ENCODE results near the gene ELL. TPM values are rescaled to one million over a fixed set of nuclear protein-coding genes. Genes with fewer than 3 reads are reported as not detected.

ELL gene
- total RNA-seq, 1 experiment from 2014 or later = 22.9 TPM

- BruUV-seq (replicated peaks) = no TSS peak
- Histone ChIP-seq H3K9me2 (ENCODE audit: insufficient read depth) (no peaks in the 10 kb centered on the region), H3K36me3 (ENCODE audit: control insufficient read depth in 1 of 2, insufficient read depth in 2 of 2, low read length in 2 of 2) (no peaks in the 10 kb centered on the region), H3K9me3 (ENCODE audit: control insufficient read depth in 1 of 2, insufficient read depth in 1 of 2, low read depth in 1 of 2, low read length in 2 of 2) (no peaks in the 10 kb centered on the region), H3K27ac (ENCODE audit: low read depth, low read length) (no peak overlapping the region), H3K4me1 (ENCODE audit: control insufficient read depth in 1 of 2, insufficient read depth in 2 of 2, low read length in 2 of 2) (peaks cover 18 to 34% of the 10 kb centered on the region in 2 experiments; a peak in 3 of 4 replicates), H3K79me2 (ENCODE audit: insufficient read depth, low read length) (peaks cover 97% of the 10 kb centered on the region), H3K27me3 (ENCODE audit: insufficient read depth, low read length) (no peaks in the 10 kb centered on the region), H4K20me1 (ENCODE audit: insufficient read depth) (0 out of 2 replicates have a peak, but pooled peaks cover 3% of the 10 kb centered on the region), H3K9ac (ENCODE audit: low read length) (no peak overlapping the region), H3K4me3 (replicated peaks in 1 of 2; ENCODE audit: low read depth in 1 of 2, low read length in 2 of 2) (no peak overlapping the region), H3K4me2 (ENCODE audit: low read length) (no peak overlapping the region), H2AFZ (ENCODE audit: low read depth, low read length, poor library complexity, severe bottlenecking) (no peak overlapping the region)
- CTCF ChIA-PET = interaction anchor here (2.6 kb wide), 1 partner anchor 14 kb away, joined by 7 read pairs; no protein-coding TSS in a partner anchor
- no peak for ATAC-seq
- POLR2A ChIA-PET = no interaction called here
- intact Hi-C loops (cut with micrococcal nuclease) = no loop called here
- TF ChIP-seq JUND (IDR thresholded peaks at IDR 0.05) (no peak), ELF1 (IDR thresholded peaks at IDR 0.05; ENCODE audit: borderline replicate concordance, low read depth) (no peak), FOSL1 (IDR thresholded peaks at IDR 0.05; ENCODE audit: low read depth) (no peak), CTCF (IDR thresholded peaks at IDR 0.05 in 2 of 3, conservative IDR thresholded peaks at IDR 0.05 in 1 of 3; ENCODE audit: borderline replicate concordance in 1 of 3, insufficient read depth in 1 of 3, low read depth in 2 of 3, low read length in 2 of 3) (no peak), EZH2 (IDR thresholded peaks at IDR 0.05) (no peak), POLR2A (IDR thresholded peaks at IDR 0.05; ENCODE audit: borderline replicate concordance, extremely low read depth, insufficient read depth, insufficient read length) (no peak), CEBPB (IDR thresholded peaks at IDR 0.05; ENCODE audit: low read depth) (no peak), ZNF274 (IDR thresholded peaks at IDR 0.05; ENCODE audit: low read depth, low read length) (no peak), ATF3 (IDR thresholded peaks at IDR 0.05) (no peak), ZBTB33 (IDR thresholded peaks at IDR 0.05; ENCODE audit: extremely low read depth, insufficient replicate concordance, low read length) (no peak), SRF (IDR thresholded peaks at IDR 0.05; ENCODE audit: low read depth) (no peak), YY1 (IDR thresholded peaks at IDR 0.05; ENCODE audit: extremely low read depth, insufficient replicate concordance, low read depth, low read length) (no peak), EZH2phosphoT487 (IDR thresholded peaks at IDR 0.05; ENCODE audit: borderline replicate concordance) (no peak)
- RAD21 ChIA-PET (ENCODE audit: low non-redundant PET in 1 of 2, low total read pairs in 2 of 2, uncharacterized antibody in 2 of 2, unreplicated experiment in 2 of 2) = no interaction called here
- no peak for DNase-seq (ENCODE audit: low read depth, low spot score)
Measured at GRCh38 chr19:18502638-18503294, 19.1 kb downstream of the ELL start.
